Stimulated activated CD4-positive, alpha-beta T cell treated with anti-CD3 and anti-CD28 coated beads, Interleukin-12 subunit alpha, Interleukin-12 subunit beta, amount 100 ng/mL, for 48 hours (primary cell): ENCODE results near the gene IFNL2.
"Not testable (repeated sequence)": the region's sequence is repeated elsewhere in the genome, so short reads cannot be mapped to it uniquely, and the experiment has no call there.

Experiments used
- DNase-seq, 3 donors: peaks; one replicate each; pipeline ENCODE4 v3.0.0-alpha.2; 2020; ENCODE audit warnings: low read depth in 2 of 3, low spot score in 1 of 3

IFNL2 gene

DNA sequence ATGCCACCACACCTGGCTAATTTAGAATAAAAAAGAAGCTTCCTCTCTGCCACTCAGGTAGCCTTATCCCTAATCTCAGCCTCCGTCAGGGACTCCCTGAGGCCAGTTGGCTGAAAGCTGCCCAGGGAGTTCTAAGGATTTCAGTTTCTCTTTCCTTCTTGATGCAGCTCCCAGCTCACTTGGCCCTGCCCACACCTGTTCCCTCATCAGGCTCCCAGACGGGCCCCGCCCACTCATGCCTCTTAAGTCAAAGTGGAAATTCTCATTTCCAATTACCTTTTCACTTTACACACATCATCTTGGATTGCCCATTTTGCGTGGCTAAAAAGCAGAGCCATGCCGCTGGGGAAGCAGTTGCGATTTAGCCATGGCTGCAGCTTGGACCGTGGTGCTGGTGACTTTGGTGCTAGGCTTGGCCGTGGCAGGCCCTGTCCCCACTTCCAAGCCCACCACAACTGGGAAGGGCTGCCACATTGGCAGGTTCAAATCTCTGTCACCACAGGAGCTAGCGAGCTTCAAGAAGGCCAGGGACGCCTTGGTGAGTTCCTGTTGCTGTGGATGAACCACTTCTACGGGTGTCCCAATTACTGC, 28.0 kb downstream of the IFNL2 start, which contains the start of gene IFNL1:
IFNL1 (plus strand) TSS at position 353 of the 591 bp plus-strand sequence; CDS start at position 368, 15 bp downstream.
- no peak for DNase-seq

DNA sequence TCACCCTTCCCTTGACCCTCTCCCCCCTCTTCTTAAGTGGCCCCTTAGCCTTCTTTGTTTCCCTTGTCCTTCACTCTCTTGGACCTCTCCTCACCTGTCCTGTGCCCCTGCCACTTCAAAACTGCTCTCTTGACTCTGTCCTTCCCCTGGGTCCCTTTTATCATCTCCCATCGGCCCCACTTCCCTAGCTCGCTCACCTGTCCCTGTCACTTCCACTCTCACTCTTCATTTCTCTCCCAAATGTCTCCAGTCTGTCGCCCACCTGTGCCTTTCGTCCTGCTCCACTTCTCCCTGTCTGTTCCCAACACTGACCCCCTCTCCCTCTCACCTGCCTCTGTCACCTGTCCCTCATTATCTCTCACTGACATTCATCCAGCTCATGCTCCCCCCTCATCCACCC, 28.7 kb downstream of the IFNL2 start:
- no peak for DNase-seq

DNA sequence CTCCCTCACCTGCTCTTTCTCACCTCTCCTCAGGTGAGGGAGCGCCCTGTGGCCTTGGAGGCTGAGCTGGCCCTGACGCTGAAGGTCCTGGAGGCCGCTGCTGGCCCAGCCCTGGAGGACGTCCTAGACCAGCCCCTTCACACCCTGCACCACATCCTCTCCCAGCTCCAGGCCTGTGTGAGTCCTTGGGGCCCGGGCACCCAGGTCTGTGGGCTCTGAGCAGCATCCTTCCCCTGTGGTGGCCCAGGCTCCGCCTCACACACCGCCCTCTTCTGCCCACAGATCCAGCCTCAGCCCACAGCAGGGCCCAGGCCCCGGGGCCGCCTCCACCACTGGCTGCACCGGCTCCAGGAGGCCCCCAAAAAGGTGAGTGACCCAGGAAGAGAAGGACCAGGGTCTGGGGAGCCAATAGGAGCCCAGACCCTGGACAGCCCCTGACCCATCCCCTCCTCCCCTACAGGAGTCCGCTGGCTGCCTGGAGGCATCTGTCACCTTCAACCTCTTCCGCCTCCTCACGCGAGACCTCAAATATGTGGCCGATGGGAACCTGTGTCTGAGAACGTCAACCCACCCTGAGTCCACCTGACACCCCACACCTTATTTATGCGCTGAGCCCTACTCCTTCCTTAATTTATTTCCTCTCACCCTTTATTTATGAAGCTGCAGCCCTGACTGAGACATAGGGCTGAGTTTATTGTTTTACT, 29.9 kb downstream of the IFNL2 start:
- DNase-seq, result no peak

DNA sequence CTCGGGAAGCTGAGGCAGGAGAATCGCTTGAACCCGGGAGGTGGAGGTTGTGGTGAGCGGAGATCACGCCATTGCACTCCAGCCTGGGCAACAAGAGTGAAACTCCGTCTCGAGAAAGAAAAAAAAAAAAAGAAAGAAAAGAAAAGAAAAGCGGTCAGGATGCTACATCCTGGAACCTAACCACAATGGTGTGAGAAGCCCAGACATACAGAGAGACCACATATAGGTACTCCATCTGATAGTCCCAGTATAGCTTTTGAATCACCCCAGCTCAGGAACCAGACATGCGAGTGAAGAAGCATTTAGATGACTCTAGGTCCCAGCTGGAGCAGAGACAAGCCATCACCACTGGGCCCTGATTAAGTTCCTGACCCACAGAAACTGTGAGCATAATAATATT, 31.2 kb downstream of the IFNL2 start:
- DNase-seq, result no peak

DNA sequence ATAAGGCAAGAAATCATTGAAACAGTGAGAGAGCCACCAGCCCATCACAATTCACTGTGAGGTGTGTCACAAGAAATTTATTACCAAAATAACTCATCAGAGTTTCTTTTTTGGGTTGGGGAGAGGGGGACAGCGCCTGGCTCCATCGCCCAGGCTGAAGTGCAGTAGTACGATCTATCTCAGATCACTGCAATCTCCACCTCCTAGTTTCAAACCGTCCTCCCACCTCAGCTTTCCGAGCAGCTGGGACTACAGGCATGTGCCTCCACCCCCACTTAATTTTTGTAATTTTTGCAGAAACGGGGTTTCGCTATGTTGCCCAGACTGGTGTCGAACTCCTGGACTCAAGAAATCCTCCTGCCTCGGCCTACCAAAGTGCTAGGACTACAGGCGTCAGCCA, 31.6 kb downstream of the IFNL2 start:
- no peak for DNase-seq

DNA sequence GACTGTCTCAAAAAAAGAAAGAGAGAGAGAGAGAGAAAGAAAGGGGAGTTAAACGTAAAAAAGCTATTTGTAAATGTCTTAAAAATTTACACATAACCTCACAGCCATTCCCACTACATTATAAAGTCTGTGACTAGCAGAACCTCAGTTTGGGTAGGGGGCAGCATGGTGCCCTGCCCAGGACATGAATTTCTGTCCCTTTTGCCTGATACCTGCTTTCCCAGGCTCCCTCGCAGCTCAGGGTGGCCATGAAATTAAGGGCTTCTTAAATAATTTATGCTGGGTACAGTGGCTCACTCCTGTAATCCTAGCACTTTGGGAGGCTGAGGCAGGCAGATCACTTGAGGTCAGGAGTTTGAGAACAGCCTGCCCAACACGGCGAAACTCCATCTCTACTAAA, 32.8 kb downstream of the IFNL2 start:
- DNase-seq, result no peak

DNA sequence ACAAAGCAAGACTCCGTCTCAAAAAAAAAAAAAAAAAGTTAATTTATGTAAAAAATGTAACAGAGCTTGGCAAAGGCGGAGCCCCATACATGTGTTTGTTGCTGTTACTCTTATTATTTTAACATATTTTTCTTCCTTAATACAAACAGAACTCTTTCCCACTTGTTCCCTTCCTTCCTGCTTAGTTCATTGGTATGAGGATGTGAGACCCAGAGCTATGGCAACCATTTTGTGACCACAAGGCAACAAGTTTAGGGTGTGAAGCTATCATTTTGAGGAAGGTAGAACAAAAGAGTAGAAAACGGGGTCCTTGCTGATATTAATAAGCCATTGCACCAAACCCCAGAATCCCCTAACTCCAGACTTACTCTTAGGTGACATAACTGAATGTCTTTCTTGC, 33.4 kb downstream of the IFNL2 start:
- no peak for DNase-seq

DNA sequence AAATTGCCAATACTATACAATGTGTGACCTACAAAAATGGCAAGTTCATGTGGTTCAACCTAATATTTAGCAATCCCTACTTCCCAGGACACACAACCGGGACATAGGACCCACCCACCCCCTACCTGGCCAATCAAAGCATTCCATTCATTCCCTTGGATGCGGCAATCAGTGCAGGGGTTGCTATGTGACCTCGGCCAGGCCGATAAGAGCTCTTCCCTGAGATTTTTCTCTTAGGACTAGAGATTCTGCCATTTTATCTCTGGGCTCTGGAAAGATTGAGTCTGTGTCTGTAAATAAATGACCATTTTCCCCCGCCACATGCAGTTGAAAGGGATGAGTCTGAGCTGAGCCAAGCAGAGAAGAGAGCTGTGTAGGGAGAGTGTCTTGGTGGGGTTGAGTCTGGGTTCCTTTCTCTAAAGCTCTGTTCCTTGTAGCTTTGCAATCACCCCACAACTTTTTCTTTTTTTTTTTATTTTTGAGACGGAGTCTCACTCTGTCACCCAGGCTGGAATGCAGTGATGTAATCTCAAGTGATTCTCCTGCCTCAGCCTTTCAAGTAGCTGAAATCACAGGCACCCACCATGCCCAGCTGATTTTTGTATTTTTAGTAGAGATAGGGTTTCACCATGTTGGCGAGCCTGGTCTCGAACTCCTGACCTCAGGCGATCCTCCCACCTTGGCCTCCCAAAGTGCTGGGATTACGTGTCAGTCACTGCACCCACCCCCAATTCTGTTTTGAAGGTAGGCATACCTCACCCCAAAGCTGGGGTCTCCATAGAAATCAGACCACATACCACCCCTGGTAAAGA, 35.4 kb downstream of the IFNL2 start:
- no peak for DNase-seq

DNA sequence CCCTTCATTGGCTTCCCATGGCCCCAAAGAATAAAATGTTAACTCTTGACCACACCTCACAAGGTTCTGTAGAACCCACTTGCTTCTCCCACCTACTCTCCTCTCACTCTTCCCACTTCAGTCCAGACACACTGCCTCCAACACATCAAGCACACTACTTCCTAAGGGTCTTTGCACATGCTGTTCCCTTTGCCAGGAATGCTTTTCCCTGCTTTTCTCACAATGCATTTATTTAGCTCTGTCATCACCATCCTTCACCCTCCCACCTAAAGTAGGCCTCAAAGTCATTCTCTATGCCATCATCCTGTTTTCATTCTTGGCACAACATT, 36.0 kb downstream of the IFNL2 start:
- no peak for DNase-seq

DNA sequence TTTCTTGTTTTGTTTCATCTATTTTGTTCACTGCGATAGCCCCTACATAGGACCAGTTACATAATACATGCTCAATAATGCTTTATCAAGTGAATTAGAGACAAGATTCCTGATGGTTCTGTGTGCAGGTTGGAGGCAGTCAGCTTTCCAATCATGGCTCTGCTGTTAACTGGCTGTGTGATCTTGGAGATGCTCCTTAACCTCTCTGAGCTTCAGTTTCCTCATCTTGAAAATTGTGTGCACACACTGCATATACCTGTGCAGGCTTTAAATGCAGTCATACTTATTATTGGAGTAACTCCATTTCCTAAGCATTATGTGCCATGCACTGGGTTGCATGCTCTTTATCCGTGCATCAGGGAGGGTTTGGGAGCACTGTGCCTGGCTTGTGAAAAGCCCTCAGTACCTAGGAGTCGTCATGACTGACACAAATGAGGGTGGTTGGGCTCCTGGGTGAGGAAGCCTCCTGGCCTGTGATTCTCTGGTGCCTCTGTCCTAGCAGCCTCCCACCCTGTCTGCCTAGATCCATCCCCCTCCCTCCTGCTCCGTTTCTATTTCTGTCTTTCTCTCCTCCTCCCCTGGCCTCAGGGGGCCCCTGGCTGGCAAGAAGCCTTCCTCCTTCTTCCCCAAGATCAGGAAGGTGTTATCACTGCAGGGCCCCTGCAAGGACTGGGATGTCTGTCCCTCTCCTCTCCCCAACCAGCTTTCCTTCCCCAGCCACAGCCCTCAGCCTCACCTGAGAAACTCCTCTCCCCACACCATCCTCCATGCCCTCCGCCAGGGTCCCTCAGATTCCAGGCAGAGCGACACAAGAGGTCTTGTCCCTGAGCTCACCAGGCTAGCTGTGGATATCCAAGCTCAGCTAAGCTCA, 36.7 kb downstream of the IFNL2 start:
- DNase-seq, result no peak

DNA sequence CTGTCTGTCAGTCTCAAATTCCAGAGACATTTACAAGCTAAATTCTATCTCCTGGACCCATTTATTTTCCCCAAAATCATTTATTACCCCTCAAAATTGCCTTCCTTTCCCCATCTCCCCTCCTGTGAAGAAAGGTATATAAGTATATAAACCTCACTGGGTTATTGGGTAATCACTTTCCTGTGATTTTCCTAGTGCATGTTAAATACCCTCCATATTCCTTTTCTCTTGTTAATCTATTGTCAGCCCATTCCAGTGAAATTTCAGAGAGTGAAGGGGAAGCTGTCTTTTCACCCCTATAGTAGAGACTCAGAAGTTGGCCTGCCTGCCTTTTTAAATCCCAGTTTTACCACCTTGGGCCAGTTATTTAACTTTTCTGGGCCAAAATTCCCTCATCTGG, 37.9 kb downstream of the IFNL2 start:
- no peak for DNase-seq

DNA sequence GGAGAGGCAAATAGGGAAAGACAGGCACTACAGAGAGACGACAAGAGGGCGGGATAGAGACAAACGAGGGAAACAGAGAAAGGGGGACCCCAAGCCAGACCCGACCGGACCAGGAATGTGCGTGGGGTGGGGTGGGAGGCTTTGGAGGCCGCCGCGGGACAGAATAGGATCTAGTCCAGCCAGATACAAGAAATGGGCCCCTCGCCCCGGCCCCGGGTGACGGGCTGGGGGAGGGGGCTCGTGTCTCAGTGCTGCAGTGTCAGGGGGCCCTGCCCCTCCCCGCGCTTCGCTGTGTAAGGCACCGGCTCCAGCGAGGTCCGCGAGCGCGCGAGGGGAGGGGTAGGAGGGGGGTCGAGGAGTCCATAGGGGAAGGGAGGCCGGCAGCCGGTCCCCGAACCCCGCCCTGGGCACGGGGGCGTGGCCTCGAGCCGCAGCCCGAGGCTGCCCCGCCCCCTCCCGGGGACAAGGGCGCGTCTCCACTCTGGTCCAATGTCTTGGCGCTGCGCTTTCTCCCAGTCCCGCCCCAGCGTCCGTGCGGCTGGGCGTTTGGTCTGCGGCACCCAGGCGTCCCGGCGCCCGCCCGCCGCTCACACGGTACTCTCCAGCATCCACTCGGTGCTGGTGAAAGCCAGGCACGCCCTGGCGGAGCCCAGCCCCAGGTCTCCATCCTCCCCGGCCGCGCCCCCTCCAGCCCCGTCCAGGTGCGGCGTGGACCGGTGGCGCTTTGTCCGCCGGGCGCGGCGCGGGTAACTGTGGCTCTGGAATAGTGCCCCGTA, 39.0 kb downstream of the IFNL2 start:
- DNase-seq, result no peak

DNA sequence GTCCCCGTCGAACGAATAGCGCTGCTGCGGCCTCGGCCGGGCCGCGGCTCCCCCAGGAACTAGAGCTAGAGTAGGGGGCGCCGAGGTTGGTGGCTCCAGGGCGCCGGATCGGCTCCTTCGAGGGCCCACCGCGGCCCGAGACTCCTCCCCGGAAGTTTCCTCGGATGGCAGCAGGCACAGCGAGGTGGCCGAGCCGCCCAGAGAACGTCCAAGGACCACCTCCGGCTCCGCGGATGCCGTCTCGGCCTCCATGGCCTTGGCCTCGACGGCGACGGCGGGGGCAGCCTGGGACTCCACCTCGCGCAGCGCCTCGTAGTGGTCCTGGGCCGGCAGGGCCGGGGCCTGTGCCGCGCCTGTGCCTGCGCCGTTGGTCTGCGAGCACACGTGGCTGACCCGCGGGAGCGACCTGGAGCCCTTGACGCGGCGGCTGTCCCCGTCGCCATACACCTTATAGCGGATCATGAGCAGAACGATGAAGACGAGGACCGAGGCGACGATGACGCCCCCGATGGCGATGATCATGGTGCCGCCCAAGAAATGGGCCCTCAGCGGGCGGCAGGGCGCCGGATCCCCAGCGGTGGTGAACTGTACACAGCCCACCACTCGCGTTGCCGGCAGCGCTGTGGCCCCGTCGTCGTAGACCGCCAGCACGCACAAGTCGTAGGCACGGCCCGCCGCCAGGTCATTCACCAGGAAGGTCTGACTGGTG, 39.8 kb downstream of the IFNL2 start:
- DNase-seq, result no peak

DNA sequence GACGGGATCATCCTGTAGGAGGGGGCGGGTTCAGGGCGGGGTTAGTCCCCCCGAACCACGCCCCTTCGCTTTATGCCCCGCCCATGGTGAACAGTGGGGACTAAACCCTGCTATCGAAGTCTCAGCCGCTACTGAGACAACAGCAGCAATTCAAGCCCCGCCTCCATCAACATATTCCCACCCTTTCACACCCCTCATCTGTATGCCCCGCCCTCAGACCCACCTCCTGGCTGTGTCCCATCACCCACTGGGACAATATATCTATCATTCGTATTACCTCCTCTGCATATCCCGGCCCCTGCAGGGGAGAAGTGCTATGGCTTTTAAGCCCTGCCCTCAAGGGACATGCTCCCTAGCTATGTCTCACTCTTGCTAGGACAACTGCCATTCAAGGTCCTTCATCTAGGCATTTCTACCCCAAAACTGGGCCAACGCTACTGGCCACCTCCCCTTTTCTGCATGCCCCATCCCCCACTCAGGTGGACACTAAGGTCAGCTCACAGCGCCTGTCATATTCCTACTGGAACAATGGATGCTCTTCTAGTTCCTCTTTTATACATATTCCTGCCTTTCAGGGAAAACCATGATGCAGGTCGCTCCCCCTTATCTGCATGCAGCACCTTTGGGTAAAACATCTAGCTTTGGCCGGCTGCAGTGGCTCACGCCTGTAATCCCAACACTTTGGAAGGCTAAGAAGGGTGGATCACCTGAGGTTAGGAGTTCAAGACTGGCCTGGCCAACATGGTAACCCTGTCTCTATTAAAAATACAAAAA, 40.5 kb downstream of the IFNL2 start:
- DNase-seq, result no peak

DNA sequence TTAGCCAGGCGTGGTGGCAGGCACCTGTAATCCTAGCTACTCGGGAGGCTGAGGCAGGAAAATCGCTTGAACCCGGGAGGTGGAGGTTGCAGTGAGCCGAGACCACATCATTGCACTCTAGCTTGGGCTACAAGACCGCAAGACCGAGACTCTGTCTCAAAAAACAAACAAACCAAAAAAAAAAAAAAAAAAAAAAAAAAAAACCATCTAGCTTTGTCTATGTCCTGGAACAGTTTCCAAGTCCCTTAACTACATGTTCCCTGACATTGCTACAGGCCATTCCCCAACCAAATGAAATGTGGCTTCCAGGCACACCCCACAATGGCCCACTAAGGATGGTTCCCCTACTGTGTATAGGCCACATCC, 41.1 kb downstream of the IFNL2 start:
- DNase-seq, result not testable (repeated sequence)

DNA sequence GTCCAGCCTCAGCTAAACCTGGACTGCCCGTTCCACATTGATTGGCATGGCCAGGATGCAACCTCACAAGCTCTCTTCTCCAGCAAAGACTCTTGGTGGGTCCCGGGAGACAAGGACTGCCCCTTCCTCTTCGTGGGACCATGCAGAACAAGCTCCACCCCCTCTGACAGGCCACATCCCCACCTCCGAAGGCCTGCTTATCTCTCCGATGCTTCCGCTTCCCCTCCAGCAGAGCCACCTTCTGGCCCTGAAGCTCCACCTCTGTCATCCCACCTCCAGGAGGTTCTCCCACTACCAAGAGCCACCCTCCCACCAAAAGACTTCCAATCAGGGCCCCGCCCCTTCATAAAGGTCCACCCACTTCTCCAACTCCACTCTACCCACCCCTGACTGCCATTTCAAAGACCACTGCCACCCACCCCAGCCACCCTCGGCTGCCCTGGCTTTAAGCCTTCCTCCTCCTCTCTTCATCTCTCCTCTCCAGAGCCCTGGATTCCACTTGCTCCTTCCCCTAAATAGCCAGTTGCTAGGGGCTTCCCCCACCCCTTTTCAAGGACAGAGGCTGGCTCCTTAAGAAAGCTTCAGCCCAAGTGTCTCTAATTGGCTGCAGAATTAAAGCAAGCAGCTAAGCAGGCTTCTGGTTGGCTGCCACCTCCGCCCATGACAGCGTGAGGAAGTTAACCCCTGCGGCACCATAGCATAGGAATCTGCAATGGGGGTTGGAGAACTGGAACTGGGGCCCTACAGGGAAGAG, 42.5 kb downstream of the IFNL2 start:
- no peak for DNase-seq

DNA sequence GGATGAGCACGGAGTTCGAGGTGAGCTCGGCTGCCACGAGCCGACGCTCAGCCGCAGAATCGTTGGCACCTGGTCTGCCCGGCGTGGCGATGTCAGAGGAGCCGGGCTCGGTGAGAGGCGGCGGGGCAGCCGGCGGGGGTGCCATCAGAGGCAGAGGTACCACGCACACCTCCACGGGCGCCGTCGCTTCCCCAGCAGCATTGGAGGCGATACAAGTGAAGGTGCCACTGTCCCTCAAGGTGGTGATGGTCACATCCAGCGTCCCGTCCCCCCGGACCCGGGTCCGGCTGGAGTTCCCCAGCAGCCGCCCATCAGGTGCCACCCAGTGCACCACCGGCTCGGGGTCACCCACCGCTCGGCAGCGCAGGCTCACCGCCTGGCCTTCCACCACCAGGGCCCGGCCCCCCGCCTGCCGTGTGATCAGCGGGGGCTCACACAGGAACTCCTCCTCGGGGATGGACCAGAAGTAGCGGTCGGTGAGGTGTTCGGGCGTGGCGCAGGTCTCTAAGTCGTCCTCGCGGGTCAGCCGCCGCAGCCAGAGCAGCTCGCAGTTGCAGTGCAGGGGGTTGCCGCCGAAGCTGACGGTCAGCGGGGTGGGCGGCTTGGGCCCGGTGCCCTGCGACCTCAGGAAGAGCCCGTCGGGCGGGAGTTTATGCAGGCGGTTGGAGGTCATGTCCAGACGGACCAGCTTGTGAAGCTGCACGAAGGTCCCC, 46.0 kb downstream of the IFNL2 start:
- no peak for DNase-seq

DNA sequence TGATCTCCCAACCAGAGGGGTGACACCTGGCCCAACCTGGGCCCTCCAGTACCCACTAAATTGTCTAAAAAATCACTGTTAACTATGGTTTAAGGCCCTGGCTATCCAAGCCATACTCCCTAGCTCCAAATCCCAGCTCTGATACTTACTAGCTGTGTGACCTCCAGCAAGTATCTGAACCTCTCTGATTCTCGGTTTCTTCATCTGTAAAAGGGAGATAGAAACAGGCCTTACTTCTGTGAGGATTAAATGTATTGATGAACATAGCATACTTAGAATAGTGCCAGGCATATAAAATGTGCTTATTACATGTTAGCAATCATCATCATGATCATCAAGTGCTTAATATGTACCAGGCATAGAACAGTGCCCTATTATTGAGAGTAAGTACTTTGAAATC, 47.7 kb downstream of the IFNL2 start:
- no peak for DNase-seq
